Measurements from ENCODE around the gene ZMYND8. TPM values are rescaled to one million over a fixed set of nuclear protein-coding genes. Genes with fewer than 3 reads are reported as not detected.
"Not testable (repeated sequence)": the region's sequence is repeated elsewhere in the genome, so short reads cannot be mapped to it uniquely, and the experiment has no call there.

Gene ZMYND8
- 40.1 TPM for total RNA-seq
- long read RNA-seq, full-length matches to known transcripts: 3 of 54 reads
- long read RNA-seq, partial matches to known transcripts: 32 of 54 reads
- long read RNA-seq, other reads (novel, unspliced or antisense): 19 of 54 reads

- ATAC-seq: peak; percentile 60
- peak; percentile 90 for DNase-seq
- intact Hi-C loops (cut with micrococcal nuclease): loop anchor here (5.0 kb wide), 1 partner anchor 39 kb away; no protein-coding TSS in a partner anchor
Observed at GRCh38 chr20:47356526-47357295, at the start of gene ZMYND8. Gene ZMYND8, minus strand, starts transcription at chr20:47356699. Its CDS starts 29 bp downstream, at chr20:47356670.

- intact Hi-C loops (cut with micrococcal nuclease): no loop called here
- DNase-seq (no peak), ATAC-seq (no peak)
Observed at GRCh38 chr20:47405775-47406325, 49.4 kb upstream of the ZMYND8 start.

GRCh38 chr20:47400685-47401084, 44.2 kb upstream of the ZMYND8 start:
- intact Hi-C loops (cut with micrococcal nuclease): no loop called here
- no peak for DNase-seq

GRCh38 chr20:47397652-47398301, 41.3 kb upstream of the ZMYND8 start:
- intact Hi-C loops (cut with micrococcal nuclease): loop anchor here (10.0 kb wide), 1 partner anchor 227 kb away; no protein-coding TSS in a partner anchor
- DNase-seq (no peak), ATAC-seq (peak; percentile 65)

More at GRCh38 chr20:47400685-47401084, 44.2 kb upstream of the ZMYND8 start:
- ATAC-seq: no peak

GRCh38 chr20:47396762-47397476, 40.4 kb upstream of the ZMYND8 start:
- peak; percentile 11 for ATAC-seq

GRCh38 chr20:47393796-47394514, 37.5 kb upstream of the ZMYND8 start:
- intact Hi-C loops (cut with micrococcal nuclease): loop anchor here (2.0 to 10.0 kb wide), 2 partner anchors 73 to 231 kb away; no protein-coding TSS in a partner anchor
- not testable (repeated sequence) for DNase-seq, ATAC-seq

More at GRCh38 chr20:47396762-47397476, 40.4 kb upstream of the ZMYND8 start:
- intact Hi-C loops (cut with micrococcal nuclease): loop anchor here (10.0 kb wide), 1 partner anchor 228 kb away; no protein-coding TSS in a partner anchor
- no peak for DNase-seq

- DNase-seq (no peak), ATAC-seq (no peak)
- intact Hi-C loops (cut with micrococcal nuclease): loop anchor here (2.0 to 10.0 kb wide), 2 partner anchors 74 to 232 kb away; no protein-coding TSS in a partner anchor
Observed at GRCh38 chr20:47392721-47393073, 36.2 kb upstream of the ZMYND8 start.

- DNase-seq (no peak), ATAC-seq (peak; percentile 67)
- intact Hi-C loops (cut with micrococcal nuclease): loop anchor here (2.0 to 10.0 kb wide), 2 partner anchors 75 to 233 kb away; no protein-coding TSS in a partner anchor
Observed at GRCh38 chr20:47392015-47392720, 35.7 kb upstream of the ZMYND8 start.

- no peak for DNase-seq
- intact Hi-C loops (cut with micrococcal nuclease): loop anchor here (2.0 to 10.0 kb wide), 2 partner anchors 75 to 233 kb away; no protein-coding TSS in a partner anchor
- ATAC-seq: no peak
Observed at GRCh38 chr20:47391276-47392010, 34.9 kb upstream of the ZMYND8 start.

- DNase-seq: no peak
- intact Hi-C loops (cut with micrococcal nuclease): loop anchor here (10.0 kb wide), 2 partner anchors 185 to 235 kb away; no protein-coding TSS in a partner anchor
- no peak for ATAC-seq
Observed at GRCh38 chr20:47389867-47390347, 33.4 kb upstream of the ZMYND8 start.

- intact Hi-C loops (cut with micrococcal nuclease): loop anchor here (10.0 kb wide), 1 partner anchor 181 kb away; no protein-coding TSS in a partner anchor
- not testable (repeated sequence) for ATAC-seq, DNase-seq
Observed at GRCh38 chr20:47385968-47386367, 29.5 kb upstream of the ZMYND8 start.

- DNase-seq: no peak
- intact Hi-C loops (cut with micrococcal nuclease): loop anchor here (10.0 kb wide), 1 partner anchor 178 kb away; no protein-coding TSS in a partner anchor
- no peak for ATAC-seq
Observed at GRCh38 chr20:47382746-47383415, 26.4 kb upstream of the ZMYND8 start.

- ATAC-seq (no peak), DNase-seq (no peak)
- intact Hi-C loops (cut with micrococcal nuclease): loop anchor here (10.0 kb wide), 1 partner anchor 176 kb away; no protein-coding TSS in a partner anchor
Observed at GRCh38 chr20:47380481-47380880, 24.0 kb upstream of the ZMYND8 start.

- intact Hi-C loops (cut with micrococcal nuclease): loop anchor here (10.0 kb wide), 1 partner anchor 175 kb away; no protein-coding TSS in a partner anchor
- ATAC-seq (no peak), DNase-seq (no peak)
Observed at GRCh38 chr20:47379433-47380150, 23.1 kb upstream of the ZMYND8 start.

- ATAC-seq: no peak
- intact Hi-C loops (cut with micrococcal nuclease): no loop called here
- no peak for DNase-seq
Observed at GRCh38 chr20:47377122-47377722, 20.7 kb upstream of the ZMYND8 start.

Measured in left ventricle myocardium superior (tissue), 1 donor.